GM19099 (cell line): ENCODE data around the gene MUCL3.

Source experiments
- POLR2A ChIP-seq: IDR thresholded peaks from 3 replicates; pipeline ENCODE4 v1.6.1; 2011; ENCODE audit warnings: low read depth; ENCODE audit not compliant: insufficient read length; ENCODE audit errors: extremely low read depth

MUCL3 gene

DNA sequence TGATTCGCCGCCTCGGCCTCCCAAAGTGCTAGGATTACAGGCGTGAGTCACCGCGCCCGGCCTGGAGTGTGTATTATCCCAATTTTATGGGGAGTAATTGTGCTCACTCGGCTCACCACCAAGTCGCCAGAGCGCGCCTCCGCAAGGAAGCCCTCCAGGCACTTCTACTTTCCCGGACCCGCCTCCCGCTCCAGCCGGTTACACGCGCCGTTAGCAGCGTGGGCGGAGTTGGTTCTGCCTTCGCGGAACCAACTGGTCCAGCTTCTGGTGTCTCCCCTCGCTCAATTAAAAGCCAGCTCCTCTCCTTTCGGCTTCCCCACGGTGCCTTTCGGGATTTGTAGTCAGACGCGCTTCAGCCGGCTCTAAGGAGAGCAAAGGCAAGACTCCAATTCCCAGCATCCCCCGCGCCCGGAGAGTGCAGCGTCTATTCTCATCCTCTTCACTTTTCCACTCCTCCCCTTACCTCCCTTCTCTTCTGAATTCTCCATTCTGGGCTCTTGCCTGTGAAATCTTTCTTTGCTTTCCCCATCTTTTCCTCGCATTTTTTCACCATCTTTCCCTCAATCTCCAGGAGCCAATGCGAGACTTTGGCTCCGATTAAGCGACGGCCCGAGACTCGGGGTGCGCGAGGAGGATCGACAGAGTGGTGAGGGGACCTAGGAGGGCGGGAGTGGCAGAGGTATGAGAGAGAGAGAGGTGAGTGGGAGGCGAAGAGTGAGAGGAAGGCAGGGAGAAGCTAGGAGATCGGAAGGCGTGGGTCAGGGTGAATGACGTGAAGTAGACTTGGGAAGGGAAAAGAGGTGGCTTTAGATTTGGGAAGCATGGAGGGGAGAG, 32.8 kb upstream of the MUCL3 start, which contains the start of gene GTF2H4:
Gene GTF2H4, plus strand, starts transcription at position 450 of the 834 bp plus-strand sequence.
- TF ChIP-seq POLR2A: peak; percentile 55

DNA sequence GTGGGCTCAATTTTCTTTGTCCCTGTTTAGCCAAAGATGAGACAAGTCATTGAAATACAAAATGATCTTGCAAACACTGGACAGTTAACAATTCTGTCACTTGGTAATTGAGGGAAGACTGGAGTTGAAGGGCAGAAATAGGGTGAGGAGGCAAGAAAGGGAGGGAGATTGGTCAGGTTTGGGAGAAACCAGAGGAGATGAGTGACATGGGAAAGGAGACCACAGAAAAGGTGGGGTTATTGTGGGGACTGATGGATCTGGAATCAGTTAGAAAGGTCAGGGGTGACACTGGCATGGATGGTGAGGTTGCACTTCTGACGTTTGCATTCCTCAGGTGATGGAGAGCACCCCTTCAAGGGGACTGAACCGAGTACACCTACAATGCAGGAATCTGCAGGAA, 32.1 kb upstream of the MUCL3 start:
- no peak for TF ChIP-seq POLR2A

- TF ChIP-seq POLR2A: no peak
Observed at GRCh38 chr6:30912746-30913520, 27.8 kb upstream of the MUCL3 start.

- no peak for TF ChIP-seq POLR2A
Observed at GRCh38 chr6:30913721-30914075, 27.1 kb upstream of the MUCL3 start.

GRCh38 chr6:30914076-30914853, 26.5 kb upstream of the MUCL3 start, which contains the start of gene VARS2:
Gene VARS2 (plus strand): TSS chr6:30914238. CDS start chr6:30914837, 599 bp downstream.
- TF ChIP-seq POLR2A: peak; percentile 78

DNA sequence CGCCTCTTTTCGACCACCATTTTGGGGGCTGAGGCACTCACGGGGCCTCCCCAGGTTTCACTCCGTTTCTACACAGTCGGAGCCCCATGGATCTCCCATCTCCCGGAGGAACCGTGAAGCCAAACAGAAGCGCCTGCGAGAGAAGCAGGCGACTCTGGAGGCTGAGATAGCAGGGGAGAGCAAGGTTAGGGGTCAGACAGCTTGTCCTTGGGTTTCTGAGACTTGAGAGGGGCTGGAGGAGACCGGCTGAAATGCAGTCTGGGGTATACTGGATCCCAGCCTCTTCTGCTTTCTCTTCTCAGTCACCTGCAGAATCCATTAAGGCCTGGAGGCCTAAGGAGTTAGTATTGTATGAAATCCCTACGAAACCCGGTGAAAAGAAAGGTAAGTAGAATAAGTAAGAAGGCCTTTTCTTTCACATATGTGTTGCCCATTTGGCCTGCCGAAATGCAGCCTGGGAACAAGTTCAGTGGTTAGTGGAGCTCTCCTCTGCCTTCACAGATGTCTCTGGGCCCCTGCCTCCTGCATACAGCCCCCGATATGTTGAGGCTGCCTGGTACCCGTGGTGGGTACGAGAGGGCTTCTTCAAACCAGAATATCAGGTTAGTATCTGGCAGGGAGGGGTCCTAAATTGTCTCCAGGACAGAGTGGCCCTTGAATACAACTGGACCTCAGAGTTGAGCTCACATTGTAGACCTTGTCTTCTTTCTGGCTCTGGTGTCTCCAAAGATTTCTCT, 25.8 kb upstream of the MUCL3 start:
- no peak for TF ChIP-seq POLR2A

DNA sequence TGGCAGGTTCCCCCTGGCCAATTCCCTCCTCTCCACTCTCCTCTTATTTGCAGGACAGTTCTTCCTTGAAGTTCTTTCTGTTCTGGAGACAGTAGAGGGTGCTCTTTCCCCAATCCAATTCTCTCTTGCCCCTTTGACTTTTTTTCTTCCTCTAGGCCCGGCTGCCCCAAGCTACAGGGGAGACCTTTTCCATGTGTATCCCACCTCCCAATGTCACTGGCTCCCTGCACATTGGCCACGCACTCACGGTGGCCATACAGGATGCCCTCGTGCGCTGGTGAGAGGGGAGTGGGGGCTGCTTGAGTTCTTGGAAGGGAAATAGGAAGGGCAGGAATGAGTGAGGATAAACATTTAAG, 25.2 kb upstream of the MUCL3 start:
- no peak for TF ChIP-seq POLR2A

DNA sequence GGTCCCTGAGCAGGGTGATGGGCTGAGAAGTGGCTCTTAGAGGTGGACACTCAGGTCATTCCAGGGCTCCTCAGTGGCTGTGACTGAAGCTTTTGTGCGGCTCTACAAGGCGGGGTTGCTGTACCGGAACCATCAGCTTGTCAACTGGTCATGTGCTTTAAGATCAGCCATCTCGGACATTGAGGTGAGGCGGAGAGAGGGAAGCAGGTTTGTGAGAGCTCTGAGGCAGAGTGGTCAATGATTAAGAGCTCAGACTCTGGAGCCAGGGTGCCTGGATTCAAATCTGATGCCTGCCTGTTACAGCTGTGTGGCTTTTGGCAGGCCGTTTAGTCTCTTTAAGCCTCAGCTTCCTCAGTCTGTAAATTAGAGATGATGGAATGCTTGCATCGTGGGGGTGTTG, 23.7 kb upstream of the MUCL3 start:
- no peak for TF ChIP-seq POLR2A

GRCh38 chr6:30917487-30917886, 23.3 kb upstream of the MUCL3 start:
- TF ChIP-seq POLR2A: no peak

DNA sequence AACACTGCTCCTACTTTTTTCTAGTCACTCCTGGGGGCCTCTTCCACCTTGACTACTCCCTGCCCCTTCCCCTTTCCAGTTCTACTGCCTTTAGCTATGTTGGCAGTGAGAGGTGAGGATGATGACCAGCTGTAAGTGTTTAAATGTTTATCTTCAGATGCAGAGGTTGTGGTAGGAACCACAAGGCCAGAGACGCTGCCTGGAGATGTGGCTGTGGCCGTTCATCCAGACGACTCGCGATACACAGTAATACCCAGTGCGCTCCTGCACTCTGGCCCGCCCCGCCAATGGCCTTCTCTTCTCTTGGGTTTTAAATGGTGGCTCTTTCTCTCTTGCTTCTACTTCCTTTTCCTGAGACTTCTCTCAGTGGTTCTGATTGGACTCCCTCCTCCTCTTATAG, 22.1 kb upstream of the MUCL3 start:
- no peak for TF ChIP-seq POLR2A

GRCh38 chr6:30922447-30922852, 18.3 kb upstream of the MUCL3 start:
- no peak for TF ChIP-seq POLR2A

- TF ChIP-seq POLR2A: no peak
Observed at GRCh38 chr6:30926644-30927043, 14.1 kb upstream of the MUCL3 start.

DNA sequence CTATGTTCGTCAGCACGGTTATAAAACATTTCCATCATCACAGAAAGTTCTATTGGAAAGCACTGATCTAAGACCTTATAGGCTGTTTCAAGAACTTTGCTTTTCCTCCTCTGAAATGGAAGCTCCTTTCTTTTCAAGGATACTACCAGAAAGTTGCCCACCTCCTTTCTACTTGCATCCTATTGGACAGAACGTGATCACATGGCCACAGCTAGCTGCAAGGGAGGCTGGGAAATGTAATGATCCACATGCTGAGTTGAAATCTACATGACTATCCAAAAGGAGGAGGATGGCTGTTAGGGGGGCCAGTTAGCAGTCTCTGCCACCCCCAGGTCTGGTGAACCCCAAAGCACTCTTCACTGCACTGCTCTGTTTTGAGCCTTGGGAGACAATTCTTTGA, 12.1 kb upstream of the MUCL3 start:
- TF ChIP-seq POLR2A: no peak

- TF ChIP-seq POLR2A: no peak
Observed at GRCh38 chr6:30930506-30930905, 10.3 kb upstream of the MUCL3 start.

GRCh38 chr6:30931272-30931671, 9.5 kb upstream of the MUCL3 start:
- no peak for TF ChIP-seq POLR2A
